Peyer's patch (tissue), 4 donors: Measurements from ENCODE around the gene FAM53A.

Experiments
- POLR2A ChIP-seq, 2 donors: fragments of 450-650 bp; IDR thresholded peaks; one replicate each; pipeline ENCODE4 v1.5.1; 2017; ENCODE audit warnings: antibody characterized with exemption in 2 of 2, mild to moderate bottlenecking in 2 of 2, moderate library complexity in 2 of 2
- TF ChIP-seq, protein P1 (sequence below), 6 experiments: fragments of 450-650 bp in 4 of 6; fragments of 200-600 bp in 2 of 6; sonication (generic) in 1 of 6; IDR thresholded peaks; one replicate each; pipeline ENCODE4 v1.5.1; 2017 to 2019; ENCODE audit warnings: antibody characterized with exemption in 6 of 6, mild to moderate bottlenecking in 3 of 6, moderate library complexity in 1 of 6

DNA sequence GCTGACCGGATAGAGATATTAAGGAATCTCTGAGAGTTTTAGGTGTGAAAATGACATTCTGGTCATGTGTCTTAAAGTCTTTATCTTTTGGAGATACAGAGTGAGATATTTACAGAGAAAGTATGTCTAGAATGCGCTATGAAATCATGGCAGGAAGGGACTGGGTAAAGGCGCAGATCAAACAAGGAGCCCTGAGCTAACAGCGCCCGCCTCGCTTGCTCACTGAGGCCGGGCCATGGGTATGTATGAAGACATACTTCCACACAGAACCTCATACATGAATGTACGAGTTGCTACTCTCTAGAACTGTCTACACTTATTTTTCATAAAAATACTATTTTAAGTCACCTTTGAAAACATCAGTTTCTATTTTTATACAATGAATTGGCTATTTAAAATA lies 20.0 kb downstream of the FAM53A start:
- TF ChIP-seq, protein P1, sequence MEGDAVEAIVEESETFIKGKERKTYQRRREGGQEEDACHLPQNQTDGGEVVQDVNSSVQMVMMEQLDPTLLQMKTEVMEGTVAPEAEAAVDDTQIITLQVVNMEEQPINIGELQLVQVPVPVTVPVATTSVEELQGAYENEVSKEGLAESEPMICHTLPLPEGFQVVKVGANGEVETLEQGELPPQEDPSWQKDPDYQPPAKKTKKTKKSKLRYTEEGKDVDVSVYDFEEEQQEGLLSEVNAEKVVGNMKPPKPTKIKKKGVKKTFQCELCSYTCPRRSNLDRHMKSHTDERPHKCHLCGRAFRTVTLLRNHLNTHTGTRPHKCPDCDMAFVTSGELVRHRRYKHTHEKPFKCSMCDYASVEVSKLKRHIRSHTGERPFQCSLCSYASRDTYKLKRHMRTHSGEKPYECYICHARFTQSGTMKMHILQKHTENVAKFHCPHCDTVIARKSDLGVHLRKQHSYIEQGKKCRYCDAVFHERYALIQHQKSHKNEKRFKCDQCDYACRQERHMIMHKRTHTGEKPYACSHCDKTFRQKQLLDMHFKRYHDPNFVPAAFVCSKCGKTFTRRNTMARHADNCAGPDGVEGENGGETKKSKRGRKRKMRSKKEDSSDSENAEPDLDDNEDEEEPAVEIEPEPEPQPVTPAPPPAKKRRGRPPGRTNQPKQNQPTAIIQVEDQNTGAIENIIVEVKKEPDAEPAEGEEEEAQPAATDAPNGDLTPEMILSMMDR (IDR thresholded peaks at IDR 0.05): no peak
- TF ChIP-seq POLR2A (IDR thresholded peaks at IDR 0.05): no peak
